ENCODE data around the gene APCDD1.

DNA sequence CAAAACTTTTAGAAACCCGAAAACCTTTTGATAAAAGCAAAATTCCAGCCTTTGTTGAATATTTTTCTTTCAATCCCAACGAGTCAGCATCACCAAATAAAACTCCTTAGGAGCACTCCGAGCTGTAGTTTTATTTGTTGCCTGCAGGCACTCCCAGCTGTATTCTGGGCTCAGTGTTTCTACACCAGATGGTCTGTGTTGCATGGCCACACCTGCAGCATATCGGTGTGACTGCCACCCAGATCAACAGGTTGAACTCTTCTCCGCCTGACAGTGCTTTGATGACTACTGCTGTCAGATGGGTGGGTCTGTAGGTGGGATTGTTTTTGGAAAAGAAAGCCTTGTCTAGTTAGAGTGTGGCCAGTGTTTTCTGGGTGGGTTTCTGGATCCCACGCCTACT lies 32.7 kb downstream of the APCDD1 start:
- no peak for TF ChIP-seq EZH2phosphoT487 (IDR thresholded peaks at IDR 0.05; ENCODE audit: borderline replicate concordance, low read length)
- TF ChIP-seq, protein P1, sequence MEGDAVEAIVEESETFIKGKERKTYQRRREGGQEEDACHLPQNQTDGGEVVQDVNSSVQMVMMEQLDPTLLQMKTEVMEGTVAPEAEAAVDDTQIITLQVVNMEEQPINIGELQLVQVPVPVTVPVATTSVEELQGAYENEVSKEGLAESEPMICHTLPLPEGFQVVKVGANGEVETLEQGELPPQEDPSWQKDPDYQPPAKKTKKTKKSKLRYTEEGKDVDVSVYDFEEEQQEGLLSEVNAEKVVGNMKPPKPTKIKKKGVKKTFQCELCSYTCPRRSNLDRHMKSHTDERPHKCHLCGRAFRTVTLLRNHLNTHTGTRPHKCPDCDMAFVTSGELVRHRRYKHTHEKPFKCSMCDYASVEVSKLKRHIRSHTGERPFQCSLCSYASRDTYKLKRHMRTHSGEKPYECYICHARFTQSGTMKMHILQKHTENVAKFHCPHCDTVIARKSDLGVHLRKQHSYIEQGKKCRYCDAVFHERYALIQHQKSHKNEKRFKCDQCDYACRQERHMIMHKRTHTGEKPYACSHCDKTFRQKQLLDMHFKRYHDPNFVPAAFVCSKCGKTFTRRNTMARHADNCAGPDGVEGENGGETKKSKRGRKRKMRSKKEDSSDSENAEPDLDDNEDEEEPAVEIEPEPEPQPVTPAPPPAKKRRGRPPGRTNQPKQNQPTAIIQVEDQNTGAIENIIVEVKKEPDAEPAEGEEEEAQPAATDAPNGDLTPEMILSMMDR (IDR thresholded peaks at IDR 0.05; ENCODE audit: low read depth, low read length, poor library complexity, severe bottlenecking): no peak
